HepG2 (cell line): ENCODE data around the gene PREX1. TPM values are rescaled to one million over a fixed set of nuclear protein-coding genes. Genes with fewer than 3 reads are reported as not detected.
A peak's percentile ranks its signal among the peaks of the same experiment; 100 is the strongest.

Experiments used
- ATF7 ChIP-seq, 2 experiments: fragments of 450-650 bp in 1 of 2; sonication (generic) in 1 of 2; formaldehyde crosslinking in 1 of 2; IDR thresholded peaks; 2 replicates each; pipeline versions ENCODE4 v1.4.0 to v1.6.1; 2016 to 2020; ENCODE audit warnings: antibody characterized with exemption in 1 of 2, mild to moderate bottlenecking in 1 of 2, missing genetic modification reagents in 1 of 2
- BHLHE40 ChIP-seq: IDR thresholded peaks from 2 replicates; pipeline ENCODE4 v1.6.1; 2011; ENCODE audit warnings: low read length, improper control_type of control experiment
- CBX1 ChIP-seq: IDR thresholded peaks from one replicate; pipeline ENCODE4 v1.6.1; 2016; ENCODE audit warnings: antibody characterized with exemption, low read depth
- CBX5 ChIP-seq: sonication (generic); formaldehyde crosslinking; IDR thresholded peaks from 2 replicates; pipeline ENCODE4 v1.4.0; 2020; ENCODE audit warnings: missing genetic modification reagents, borderline replicate concordance
- HIVEP1 ChIP-seq: sonication (generic); formaldehyde crosslinking; IDR thresholded peaks from 2 replicates; pipeline ENCODE4 v1.4.0; 2020; ENCODE audit warnings: mild to moderate bottlenecking, missing genetic modification reagents
- IRF2 ChIP-seq: IDR thresholded peaks from 2 replicates; pipeline ENCODE4 v1.6.1; 2018; ENCODE audit warnings: missing genetic modification reagents, missing compliant biosample characterization
- MAZ ChIP-seq, 2 experiments: sonication (generic) in 1 of 2; formaldehyde crosslinking in 1 of 2; IDR thresholded peaks; 2 replicates each; pipeline versions ENCODE4 v1.5.0 to v1.6.1; 2012 to 2020; ENCODE audit warnings: low read depth in 2 of 2, mild to moderate bottlenecking in 2 of 2, borderline replicate concordance in 1 of 2, improper control_type of control experiment in 1 of 2, low read length in 1 of 2, missing genetic modification reagents in 1 of 2, moderate library complexity in 1 of 2
- MXI1 ChIP-seq: IDR thresholded peaks from 3 replicates; pipeline ENCODE4 v1.6.1; 2012; ENCODE audit warnings: low read depth, low read length, inconsistent platforms, borderline replicate concordance
- NR2C2 ChIP-seq: sonication (generic); formaldehyde crosslinking; IDR thresholded peaks from 2 replicates; pipeline ENCODE4 v1.4.0; 2020; ENCODE audit warnings: missing genetic modification reagents, mild to moderate bottlenecking, moderate library complexity, borderline replicate concordance
- POLR2AphosphoS5 ChIP-seq: IDR thresholded peaks from 2 replicates; pipeline ENCODE4 v1.6.1; 2012; ENCODE audit warnings: low read depth, low read length
- RAD51 ChIP-seq: fragments of 450-650 bp; IDR thresholded peaks from 2 replicates; pipeline ENCODE4 v1.6.1; 2016; ENCODE audit warnings: borderline replicate concordance
- SALL1 ChIP-seq: sonication (generic); formaldehyde crosslinking; IDR thresholded peaks from 2 replicates; pipeline ENCODE4 v1.8.0; 2022; ENCODE audit warnings: mild to moderate bottlenecking, missing genetic modification reagents
- ZBTB14 ChIP-seq: sonication (generic); formaldehyde crosslinking; IDR thresholded peaks from 2 replicates; pipeline ENCODE4 v1.4.0; 2020; ENCODE audit warnings: missing genetic modification reagents
- ZFX ChIP-seq: sonication (generic); formaldehyde crosslinking; IDR thresholded peaks from 2 replicates; pipeline ENCODE4 v1.4.0; 2020; ENCODE audit warnings: mild to moderate bottlenecking, low read depth, missing genetic modification reagents, moderate library complexity
- ZKSCAN1 ChIP-seq: fragments of 150-350 bp; IDR thresholded peaks from 2 replicates; pipeline ENCODE4 v1.6.1; 2014; ENCODE audit warnings: low read length
- ZNF468 ChIP-seq: sonication (generic); formaldehyde crosslinking; IDR thresholded peaks from 2 replicates; pipeline ENCODE4 v1.8.0; 2022; ENCODE audit warnings: mild to moderate bottlenecking, moderate library complexity, missing genetic modification reagents
- ZNF580 ChIP-seq: IDR thresholded peaks from 2 replicates; pipeline ENCODE4 v1.6.1; 2016; ENCODE audit warnings: low read depth, borderline replicate concordance
- ZNF772 ChIP-seq: sonication (generic); formaldehyde crosslinking; IDR thresholded peaks from 2 replicates; pipeline ENCODE4 v1.5.0; 2020; ENCODE audit warnings: mild to moderate bottlenecking, missing genetic modification reagents
- ZXDC ChIP-seq: sonication (generic); formaldehyde crosslinking; IDR thresholded peaks from 2 replicates; pipeline ENCODE4 v1.5.0; 2020; ENCODE audit warnings: mild to moderate bottlenecking, missing genetic modification reagents
- polyA plus RNA-seq, 8 experiments: library from polyadenylated mRNA; depleted of rRNA in 3 of 8; stranded (reverse) in 7 of 8; unstranded in 1 of 8; fragments of >200 nt; fragmentation: Illumina TruSeq in 4 of 8; extraction: Trizol in 4 of 8; gene quantifications; 2 replicates each; pipeline versions ENCODE4 v1.2.1 to v1.2.3, GENCODE V29; 2011 to 2016; ENCODE audit warnings: low read depth in 4 of 8, missing spikeins in 1 of 8, mixed read lengths in 1 of 8; ENCODE audit not compliant: insufficient read depth in 1 of 8
- total RNA-seq, 5 experiments: library from RNA; depleted of rRNA; stranded (reverse); fragments of >200 nt; fragmentation: Illumina TruSeq; extraction: Trizol; gene quantifications; 2 replicates each; pipeline ENCODE4 v1.2.3, GENCODE V29; 2016; ENCODE audit warnings: low read depth in 1 of 5
- TF ChIP-seq, protein P1 (sequence below): sonication (generic); formaldehyde crosslinking; IDR thresholded peaks from 2 replicates; pipeline ENCODE4 v1.4.0; 2020; ENCODE audit warnings: missing genetic modification reagents
- TF ChIP-seq, protein P2 (sequence below): sonication (generic); formaldehyde crosslinking; IDR thresholded peaks from 2 replicates; pipeline ENCODE4 v1.5.0; 2020; ENCODE audit warnings: missing genetic modification reagents

Gene PREX1
- total and polyA plus RNA-seq, 2 of the 13 experiments (the other 11 are each of a cell fraction or from before 2014, with no cell fraction given) = 0.02 to 0.04 TPM

- TF ChIP-seq, protein P1, sequence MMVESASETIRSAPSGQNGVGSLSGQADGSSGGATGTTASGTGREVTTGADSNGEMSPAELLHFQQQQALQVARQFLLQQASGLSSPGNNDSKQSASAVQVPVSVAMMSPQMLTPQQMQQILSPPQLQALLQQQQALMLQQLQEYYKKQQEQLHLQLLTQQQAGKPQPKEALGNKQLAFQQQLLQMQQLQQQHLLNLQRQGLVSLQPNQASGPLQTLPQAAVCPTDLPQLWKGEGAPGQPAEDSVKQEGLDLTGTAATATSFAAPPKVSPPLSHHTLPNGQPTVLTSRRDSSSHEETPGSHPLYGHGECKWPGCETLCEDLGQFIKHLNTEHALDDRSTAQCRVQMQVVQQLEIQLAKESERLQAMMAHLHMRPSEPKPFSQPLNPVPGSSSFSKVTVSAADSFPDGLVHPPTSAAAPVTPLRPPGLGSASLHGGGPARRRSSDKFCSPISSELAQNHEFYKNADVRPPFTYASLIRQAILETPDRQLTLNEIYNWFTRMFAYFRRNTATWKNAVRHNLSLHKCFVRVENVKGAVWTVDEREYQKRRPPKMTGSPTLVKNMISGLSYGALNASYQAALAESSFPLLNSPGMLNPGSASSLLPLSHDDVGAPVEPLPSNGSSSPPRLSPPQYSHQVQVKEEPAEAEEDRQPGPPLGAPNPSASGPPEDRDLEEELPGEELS (CRISPR knock-in tag) = no peak
- TF ChIP-seq SALL1 = peak; percentile 37; the same call in 1 of the 2 replicates
- TF ChIP-seq IRF2 (CRISPR knock-in tag) = no peak
- TF ChIP-seq ZFX (CRISPR knock-in tag) = peak; percentile 36; the same call in 1 of the 2 replicates
- no peak for TF ChIP-seq NR2C2
- TF ChIP-seq ZXDC (CRISPR knock-in tag) = no peak
- TF ChIP-seq MXI1 = 0 out of 3 replicates have a peak, but pooled peaks have one; percentile 26
- TF ChIP-seq ZBTB14 (CRISPR knock-in tag) = no peak
- peak; percentile 51; the same call in 1 of the 2 replicates for TF ChIP-seq CBX5 (CRISPR knock-in tag)
- TF ChIP-seq ZKSCAN1 = no peak
- TF ChIP-seq, protein P2, sequence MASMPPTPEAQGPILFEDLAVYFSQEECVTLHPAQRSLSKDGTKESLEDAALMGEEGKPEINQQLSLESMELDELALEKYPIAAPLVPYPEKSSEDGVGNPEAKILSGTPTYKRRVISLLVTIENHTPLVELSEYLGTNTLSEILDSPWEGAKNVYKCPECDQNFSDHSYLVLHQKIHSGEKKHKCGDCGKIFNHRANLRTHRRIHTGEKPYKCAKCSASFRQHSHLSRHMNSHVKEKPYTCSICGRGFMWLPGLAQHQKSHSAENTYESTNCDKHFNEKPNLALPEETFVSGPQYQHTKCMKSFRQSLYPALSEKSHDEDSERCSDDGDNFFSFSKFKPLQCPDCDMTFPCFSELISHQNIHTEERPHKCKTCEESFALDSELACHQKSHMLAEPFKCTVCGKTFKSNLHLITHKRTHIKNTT = no peak
- TF ChIP-seq CBX1 = no peak
- 0 out of 2 replicates have a peak, but pooled peaks have one; percentile 35 for TF ChIP-seq BHLHE40
- 0 out of 2 replicates have a peak, but pooled peaks have one; percentile 40 for TF ChIP-seq ZNF580 (CRISPR knock-in tag)
- no peak for TF ChIP-seq POLR2AphosphoS5
- TF ChIP-seq ZNF772 = no peak
- TF ChIP-seq ZNF468 = no peak
- peak; percentile 24; the same call in 1 of the 2 replicates for TF ChIP-seq HIVEP1
- no peak; the same call in 1 of the 2 replicates for TF ChIP-seq MAZ (IDR thresholded peaks at IDR 0.05; ENCODE audit: borderline replicate concordance, low read depth, low read length)
- TF ChIP-seq MAZ (CRISPR knock-in tag; IDR thresholded peaks at IDR 0.05; ENCODE audit: low read depth) = no peak
- TF ChIP-seq ATF7 (IDR thresholded peaks at IDR 0.05) = no peak
- peak; percentile 33; the same call in 1 of the 2 replicates for TF ChIP-seq ATF7 (CRISPR knock-in tag; IDR thresholded peaks at IDR 0.05)
- TF ChIP-seq RAD51 = no peak
Observed at GRCh38 chr20:48635791-48636267, 192.0 kb downstream of the PREX1 start (continued).
